Measurements from ENCODE around the gene LPAR5. TPM values are rescaled to one million over a fixed set of nuclear protein-coding genes. Genes with fewer than 3 reads are reported as not detected.

The LPAR5 gene
- total and polyA plus RNA-seq, 2 experiments from 2014 or later = 0.32 to 0.38 TPM

- TF ChIP-seq REST (IDR thresholded peaks at IDR 0.05; ENCODE audit: unreplicated experiment) (no peak), EZH2phosphoT487 (IDR thresholded peaks at IDR 0.05; ENCODE audit: unreplicated experiment) (no peak), ZNF462 (CRISPR knock-in tag; IDR thresholded peaks at IDR 0.05) (no peak), ETS1 (IDR thresholded peaks at IDR 0.05) (no peak), STAT1 (IDR thresholded peaks at IDR 0.05; ENCODE audit: unreplicated experiment) (no peak)
These were observed 17.1 kb downstream of the LPAR5 start (continued) for GRCh38 chr12:6618483-6619225.
